Left kidney (tissue), 8 donors: Measurements from ENCODE around the gene GJA8. TPM values are rescaled to one million over a fixed set of nuclear protein-coding genes. Genes with fewer than 3 reads are reported as not detected.
"Not testable (repeated sequence)": the region's sequence is repeated elsewhere in the genome, so short reads cannot be mapped to it uniquely, and the experiment has no call there.

Experiments used
- DNase-seq: peaks from one replicate; pipeline ENCODE4 v3.0.0-alpha.2; 2013
- long read RNA-seq, 8 donors: transcript quantifications; one replicate each; lab custom pipeline, GENCODE V29; 2026
- polyA plus RNA-seq: library from polyadenylated mRNA; unstranded; fragments of 120-200 nt; gene quantifications from one replicate; pipeline ENCODE4 v1.2.1, GENCODE V29; 2013; ENCODE audit not compliant: insufficient read length

Gene GJA8
- polyA plus RNA-seq: 0.80 TPM
- long read RNA-seq, donor 1, partial matches to known transcripts: 0 of 1 reads
- long read RNA-seq, donor 1, other reads (novel, unspliced or antisense): 0 of 1 reads
- long read RNA-seq, donor 2: 0 reads
- long read RNA-seq, donor 3: 0 reads
- long read RNA-seq, donor 4, partial matches to known transcripts: 0 of 1 reads
- long read RNA-seq, donor 4, other reads (novel, unspliced or antisense): 0 of 1 reads
- long read RNA-seq, donor 5: 0 reads
- long read RNA-seq, donor 6, partial matches to known transcripts: 0 of 1 reads
- long read RNA-seq, donor 6, other reads (novel, unspliced or antisense): 0 of 1 reads
- long read RNA-seq, donor 7: 0 reads
- long read RNA-seq, donor 8: 0 reads

DNA sequence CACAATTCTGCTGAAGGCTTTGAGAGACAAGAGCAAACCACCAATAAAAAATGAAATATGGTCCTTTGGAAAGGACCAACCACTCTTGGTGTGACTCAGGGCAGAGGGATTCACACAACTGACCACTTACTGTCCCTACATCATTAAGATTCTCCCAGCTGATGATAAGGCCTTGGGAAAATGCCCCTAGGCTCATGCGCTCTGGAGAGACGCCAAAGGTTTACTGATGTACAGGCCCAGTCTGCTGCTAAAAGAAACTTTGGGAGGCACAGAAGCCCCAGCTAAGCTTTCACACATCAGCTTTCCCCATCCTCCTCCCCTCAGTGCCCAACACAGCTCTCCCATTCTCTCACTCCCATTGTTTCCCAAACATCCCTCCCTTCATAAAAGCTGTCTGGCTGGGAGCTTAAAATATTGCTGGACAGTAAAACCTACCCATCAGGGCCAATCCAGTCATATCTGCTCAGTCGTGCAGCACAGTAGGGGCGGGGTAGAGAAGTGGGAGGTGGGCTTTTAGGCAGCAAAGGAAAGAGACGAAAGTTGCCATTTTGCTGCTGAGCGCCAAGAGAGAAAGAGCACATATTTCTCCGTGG lies at the start of gene GJA8:
GJA8 (plus strand) TSS at position 543 of the 593 bp plus-strand sequence. CDS start 5,161 bp downstream, outside the sequence.
- no peak for DNase-seq

DNA sequence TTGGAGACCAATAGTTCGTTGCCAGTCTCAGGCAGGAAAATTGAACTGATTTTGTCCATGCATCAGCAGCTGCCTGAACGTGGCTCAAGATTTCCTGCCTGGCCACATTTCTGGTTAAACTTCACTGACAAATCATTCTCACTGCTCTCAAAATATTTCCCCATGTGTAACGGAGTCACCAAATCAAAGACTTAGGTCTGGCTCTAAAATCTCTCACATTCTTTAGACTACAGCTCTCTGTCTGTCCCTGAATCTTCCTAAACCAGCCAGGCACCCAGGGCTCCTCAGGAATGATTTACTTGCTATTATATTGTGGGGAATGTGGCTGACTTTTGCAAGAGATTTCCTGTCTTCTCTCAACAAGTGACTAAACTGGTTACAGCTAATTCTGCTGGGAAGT lies 49.2 kb upstream of the GJA8 start:
- DNase-seq: no peak

DNA sequence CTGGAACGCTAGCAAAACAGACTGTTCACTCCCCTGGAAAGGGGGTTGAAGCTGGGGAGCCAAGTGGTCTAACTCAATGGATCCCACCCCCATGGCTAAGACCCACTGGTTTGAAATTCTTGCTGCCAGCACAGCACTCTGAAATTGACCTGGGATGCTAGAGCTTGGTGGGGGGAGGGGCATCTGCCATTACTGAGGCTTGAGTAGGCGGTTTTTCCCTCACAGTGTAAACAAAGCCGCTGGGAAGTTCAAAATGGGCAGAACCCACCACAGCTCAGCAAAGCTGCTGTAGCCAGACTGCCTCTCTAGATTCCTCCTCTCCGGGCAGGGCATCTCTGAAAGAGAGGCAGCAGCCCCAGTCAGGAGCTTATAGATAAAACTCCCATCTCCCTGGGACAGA lies 47.6 kb upstream of the GJA8 start:
- not testable (repeated sequence) for DNase-seq

DNA sequence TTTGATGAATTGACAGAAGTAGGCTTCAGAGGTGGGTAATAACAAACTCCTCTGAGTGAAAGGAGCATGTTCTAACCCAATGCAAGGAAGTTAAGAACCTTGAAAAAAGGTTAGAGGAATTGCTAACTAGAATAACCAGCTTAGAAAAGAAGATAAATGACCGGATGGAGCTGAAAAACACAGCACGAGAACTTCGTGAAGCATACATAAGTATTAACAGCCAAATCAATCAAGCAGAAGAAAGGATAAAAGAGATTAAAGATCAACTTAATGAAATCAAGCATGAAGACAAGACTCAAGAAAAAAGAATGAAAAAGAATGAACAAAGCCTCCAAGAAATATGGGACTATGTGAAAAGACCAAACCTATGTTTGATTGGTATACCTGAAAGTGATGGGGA lies 46.6 kb upstream of the GJA8 start:
- DNase-seq: not testable (repeated sequence)

DNA sequence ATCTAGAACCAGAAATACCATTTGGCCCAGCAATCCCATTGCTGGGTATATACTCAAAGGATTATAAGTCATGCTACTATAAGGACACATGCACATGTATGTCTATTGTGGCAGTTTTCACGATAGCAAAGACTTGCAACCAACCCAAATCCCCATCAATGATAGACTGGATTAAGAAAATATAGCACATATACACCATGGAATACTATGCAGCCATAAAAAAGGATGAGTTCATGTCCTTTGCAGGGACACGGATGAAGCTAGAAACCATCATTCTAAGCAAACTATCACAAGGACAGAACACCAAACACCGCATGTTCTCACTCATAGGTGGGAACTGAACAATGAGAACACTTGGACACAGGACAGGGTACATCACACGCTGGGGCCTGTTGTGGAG lies 35.4 kb upstream of the GJA8 start:
- DNase-seq: not testable (repeated sequence)

DNA sequence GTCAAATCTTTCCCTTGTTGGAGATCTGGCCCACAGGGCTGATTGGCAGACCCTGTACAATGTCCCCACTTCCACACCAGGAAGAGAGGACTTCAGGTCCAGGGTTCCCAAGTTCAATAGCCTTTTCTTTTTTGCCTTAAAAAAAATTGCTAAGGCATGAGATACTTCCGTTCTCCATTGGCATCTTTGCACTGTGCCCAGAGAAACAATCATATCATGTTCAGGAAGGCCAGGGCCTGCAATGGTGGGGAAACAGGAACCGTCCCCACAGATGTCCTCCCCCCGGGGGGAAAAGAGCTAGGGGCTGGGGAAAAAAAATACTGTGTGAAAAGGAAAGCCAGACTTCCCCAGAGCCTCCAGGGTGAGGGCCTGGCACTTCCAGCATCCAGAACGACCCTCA lies 24.6 kb upstream of the GJA8 start:
- no peak for DNase-seq

DNA sequence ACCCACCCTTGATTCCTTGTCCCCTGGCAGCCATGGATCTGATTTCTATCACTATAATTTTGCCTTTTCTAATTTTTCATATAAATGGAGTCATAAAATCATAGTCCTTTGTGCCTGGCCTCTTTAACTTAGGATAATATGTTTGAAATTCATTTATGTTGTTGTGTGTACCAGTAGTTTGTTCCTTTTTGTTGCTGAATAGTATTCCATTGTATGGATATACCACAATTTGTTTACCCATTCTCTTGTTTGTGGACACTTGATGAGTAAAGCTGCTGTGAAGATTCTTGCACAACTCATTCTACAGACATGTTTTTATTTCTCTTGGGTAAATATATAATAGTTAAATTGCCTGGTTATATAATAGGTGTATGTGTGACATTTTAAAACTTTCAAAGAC lies 22.7 kb upstream of the GJA8 start:
- DNase-seq: no peak

DNA sequence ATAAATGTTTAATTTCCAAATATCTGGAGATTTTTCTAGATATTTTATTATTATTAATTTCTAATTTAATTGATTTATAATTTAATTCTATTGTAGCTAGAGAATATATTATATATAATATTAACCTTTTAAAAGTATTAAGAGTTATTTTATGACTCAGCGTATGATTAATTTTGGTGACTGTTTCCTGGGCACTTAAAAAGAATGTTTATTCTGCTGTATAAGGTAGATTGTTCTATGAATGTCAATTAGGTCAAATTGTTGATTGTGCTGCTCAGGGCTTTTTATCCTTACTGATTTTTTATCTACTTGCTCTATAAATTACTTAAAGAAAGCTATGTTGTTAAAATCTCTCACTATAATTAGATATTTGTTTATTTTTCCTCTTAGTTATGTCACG lies 20.1 kb upstream of the GJA8 start:
- no peak for DNase-seq

DNA sequence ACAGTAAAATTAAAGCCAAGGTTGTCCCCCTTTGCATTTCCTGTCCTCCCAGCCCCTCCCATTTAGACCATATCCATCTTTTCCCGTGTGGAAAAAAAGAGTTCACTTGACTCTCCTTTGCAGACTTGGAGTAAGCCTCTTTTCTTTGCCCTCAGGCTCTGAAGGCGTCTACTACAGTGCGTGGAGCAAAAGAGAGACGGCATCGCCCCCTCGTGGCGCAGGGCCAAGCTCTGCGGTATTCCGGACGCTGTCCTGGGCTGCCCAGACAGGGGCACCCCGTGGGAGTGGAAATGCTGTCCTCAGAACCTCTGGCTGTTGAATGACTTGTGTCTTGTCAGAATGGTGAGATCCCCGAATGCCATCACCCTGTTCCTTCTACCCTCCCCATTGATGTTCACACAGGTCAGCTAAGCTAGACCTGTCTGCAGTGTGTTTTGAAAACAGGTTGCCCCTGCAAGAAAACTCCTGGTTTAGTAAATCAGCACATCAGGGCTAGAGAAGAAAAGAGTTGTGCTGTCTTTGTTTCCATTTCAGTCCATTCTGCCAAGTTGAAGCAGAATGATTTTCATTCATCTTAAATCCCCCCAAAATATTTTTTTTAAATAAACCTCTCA lies 12.3 kb upstream of the GJA8 start:
- peak; percentile 74 for DNase-seq

DNA sequence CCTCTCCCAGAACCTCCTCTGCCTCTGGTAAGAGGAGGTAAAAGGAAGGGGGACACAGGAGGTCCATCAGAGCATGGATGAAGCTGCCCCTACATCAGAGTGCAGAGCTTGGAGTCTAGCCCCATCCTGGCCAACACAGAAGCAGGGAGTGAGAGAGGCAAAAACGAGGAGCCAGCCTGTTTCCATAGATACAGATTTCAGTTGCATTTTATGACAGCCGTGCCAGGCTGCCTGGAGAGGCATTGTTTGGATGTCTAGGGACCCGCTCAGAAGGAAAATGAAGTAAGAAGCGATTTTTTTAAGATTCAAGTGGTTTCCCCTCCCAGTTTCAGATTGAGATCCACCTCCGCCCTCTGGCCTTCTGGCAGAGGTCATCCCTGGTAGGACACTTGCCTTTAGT lies 11.5 kb upstream of the GJA8 start:
- no peak for DNase-seq

DNA sequence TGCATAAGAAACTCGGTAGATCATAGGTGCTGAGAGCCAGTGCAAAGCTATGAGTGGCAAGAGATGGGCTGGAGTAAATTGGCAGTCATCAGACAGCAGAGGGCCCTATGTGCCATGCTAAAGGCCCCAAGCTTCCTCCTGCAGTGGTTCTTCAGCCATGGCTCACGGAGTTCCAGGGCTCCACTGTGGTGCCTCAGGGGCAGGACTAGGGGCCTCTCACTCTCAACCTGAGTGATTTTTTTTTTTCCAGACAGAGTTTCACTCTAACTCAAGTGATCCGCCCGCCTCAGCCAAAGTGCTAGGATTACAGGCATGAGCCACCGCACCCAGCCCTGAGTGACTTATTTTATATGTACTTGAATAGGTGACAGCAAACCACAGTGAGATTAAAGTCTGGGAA lies 10.4 kb upstream of the GJA8 start:
- no peak for DNase-seq

DNA sequence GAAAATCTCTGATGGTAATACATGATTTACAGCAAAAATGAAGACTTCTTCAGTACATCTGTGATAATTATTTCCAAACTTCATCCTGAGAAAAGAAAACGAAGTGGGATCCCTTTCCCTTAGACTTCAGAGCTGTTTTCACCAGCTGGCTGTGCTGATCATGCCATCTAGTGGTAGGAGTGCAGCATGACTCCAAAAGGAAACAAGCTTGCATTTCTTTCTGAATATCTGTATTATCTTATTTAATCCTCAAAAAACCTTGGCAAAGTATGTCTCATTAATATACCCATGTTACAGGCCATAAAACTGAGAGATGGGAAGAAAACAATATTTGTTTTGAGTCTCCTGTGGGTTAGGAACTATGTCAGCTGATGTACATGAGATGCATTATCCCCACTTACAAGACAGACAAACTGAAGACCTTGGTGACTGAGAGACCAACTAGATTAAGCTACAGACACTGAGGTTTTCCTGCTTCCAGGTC lies 9.8 kb upstream of the GJA8 start:
- peak; percentile 59 for DNase-seq

DNA sequence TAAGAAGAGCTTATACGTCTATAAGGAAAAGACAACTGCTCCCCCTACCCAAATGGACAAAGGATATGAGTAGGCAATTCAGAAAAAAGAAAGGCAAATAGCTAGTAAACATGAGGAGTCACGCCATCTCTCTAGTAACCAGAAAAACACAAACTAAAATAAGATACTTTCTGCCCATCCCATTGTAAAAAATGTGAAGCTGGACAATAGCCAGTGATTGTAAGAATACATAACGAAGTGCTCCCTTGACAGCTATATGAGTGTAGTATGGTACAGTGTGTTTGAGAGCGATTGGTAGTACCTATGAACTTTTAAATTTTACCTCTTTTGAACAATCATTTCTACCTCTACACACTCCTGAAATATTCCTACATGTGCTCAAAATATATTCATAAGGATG lies 7.5 kb upstream of the GJA8 start:
- DNase-seq: no peak

DNA sequence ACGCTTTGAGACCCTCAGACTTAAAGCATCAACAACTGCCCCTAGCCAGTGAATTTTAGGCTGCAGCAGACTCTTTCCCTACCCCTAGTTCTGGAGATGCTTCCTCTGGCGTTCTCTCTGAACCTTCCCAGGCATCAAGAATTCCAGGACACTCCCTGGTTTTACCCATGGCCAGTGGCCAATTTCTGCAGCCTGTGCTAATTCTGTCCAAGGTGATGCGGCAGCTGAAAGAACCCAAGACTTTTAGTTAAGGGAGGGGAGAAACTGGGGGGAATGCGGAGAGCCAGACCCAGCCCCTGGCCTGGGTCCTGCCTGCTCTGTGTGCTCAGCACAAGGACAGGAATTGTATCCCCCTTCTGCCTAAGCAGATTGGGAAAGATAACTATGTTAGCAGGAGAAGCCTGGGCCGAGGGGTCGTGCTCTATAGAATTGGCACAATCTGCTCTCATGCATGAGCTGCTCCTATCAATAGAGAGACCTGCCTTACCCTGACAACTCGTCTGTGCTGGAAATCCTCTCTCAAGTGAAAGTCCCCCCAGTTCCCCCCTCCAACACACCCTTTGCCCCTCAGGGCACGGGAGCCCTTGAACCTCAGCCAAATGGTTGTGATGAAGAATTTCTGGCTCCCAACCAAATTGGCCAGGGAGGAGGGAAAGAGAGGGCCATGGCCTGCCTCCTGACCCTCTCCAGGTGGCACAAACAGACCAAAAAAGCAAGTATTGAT lies 5.4 kb upstream of the GJA8 start:
- peak; percentile 13 for DNase-seq

DNA sequence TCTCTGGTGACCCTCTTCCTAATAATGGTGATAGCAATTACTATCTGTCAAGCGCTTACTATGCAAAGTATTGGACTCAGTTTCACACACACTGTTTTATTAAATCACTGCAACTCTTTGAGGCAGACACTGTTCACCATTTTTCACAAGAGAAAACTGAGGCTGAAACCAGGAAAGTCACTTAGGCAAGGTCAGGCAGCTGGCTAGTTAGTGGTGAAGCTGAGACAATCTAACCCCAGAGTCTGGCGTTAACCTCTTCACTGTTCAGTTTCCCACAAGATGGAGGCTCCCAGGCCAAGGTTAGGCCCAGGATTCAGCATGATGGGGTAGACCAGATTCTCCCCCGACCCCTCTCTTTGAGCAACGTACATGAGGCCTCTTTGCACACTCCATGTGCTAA lies 4.8 kb upstream of the GJA8 start:
- DNase-seq: no peak

DNA sequence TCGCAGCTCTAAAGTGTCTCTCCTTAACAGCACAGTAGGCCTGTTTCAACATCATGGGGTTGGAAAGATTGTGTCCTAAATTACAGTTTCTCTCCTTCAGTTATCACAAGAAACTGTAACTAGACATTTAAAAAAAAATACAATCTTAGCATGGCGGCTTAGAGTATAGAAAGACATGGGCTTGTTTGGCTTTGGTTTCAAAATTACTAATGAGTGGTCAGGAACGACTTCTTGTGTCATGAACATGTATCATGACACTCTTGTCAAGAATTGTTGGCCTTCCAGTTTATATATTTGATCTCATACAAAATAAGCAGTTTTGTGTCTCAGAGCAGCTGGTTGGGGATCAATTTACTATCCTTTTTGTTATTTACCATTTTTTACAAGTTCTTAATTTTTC lies 2.1 kb downstream of the GJA8 start:
- DNase-seq: no peak

DNA sequence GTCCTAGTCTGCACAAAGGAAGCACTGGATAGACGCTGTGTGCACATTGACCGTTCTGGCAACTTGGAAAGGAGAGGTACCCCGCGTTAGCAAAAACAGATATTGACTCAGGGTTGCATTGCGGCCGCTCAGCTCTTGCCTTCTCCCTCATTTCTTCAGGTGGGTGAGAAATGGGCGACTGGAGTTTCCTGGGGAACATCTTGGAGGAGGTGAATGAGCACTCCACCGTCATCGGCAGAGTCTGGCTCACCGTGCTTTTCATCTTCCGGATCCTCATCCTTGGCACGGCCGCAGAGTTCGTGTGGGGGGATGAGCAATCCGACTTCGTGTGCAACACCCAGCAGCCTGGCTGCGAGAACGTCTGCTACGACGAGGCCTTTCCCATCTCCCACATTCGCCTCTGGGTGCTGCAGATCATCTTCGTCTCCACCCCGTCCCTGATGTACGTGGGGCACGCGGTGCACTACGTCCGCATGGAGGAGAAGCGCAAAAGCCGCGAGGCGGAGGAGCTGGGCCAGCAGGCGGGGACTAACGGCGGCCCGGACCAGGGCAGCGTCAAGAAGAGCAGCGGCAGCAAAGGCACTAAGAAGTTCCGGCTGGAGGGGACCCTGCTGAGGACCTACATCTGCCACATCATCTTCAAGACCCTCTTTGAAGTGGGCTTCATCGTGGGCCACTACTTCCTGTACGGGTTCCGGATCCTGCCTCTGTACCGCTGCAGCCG lies 5.4 kb downstream of the GJA8 start:
- no peak for DNase-seq

DNA sequence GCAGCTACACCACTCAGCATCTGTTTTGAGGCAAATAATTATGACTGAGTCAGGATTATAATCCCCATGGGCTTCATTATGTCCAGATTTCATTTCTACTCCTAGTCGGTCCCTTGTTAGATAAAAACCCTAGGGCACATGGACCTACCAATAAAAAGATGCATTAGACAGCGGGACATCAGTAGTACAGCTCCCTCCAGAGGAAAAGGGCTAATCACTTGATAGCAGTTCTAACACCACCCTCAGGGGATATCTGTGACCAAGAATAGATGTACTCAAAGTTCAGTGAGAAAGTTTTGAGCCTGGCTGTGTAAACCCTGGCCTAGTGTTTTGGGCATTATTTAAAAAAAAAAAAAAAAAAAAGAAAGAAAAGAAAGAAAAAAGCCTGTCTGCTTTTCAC lies 10.0 kb downstream of the GJA8 start:
- DNase-seq: no peak

DNA sequence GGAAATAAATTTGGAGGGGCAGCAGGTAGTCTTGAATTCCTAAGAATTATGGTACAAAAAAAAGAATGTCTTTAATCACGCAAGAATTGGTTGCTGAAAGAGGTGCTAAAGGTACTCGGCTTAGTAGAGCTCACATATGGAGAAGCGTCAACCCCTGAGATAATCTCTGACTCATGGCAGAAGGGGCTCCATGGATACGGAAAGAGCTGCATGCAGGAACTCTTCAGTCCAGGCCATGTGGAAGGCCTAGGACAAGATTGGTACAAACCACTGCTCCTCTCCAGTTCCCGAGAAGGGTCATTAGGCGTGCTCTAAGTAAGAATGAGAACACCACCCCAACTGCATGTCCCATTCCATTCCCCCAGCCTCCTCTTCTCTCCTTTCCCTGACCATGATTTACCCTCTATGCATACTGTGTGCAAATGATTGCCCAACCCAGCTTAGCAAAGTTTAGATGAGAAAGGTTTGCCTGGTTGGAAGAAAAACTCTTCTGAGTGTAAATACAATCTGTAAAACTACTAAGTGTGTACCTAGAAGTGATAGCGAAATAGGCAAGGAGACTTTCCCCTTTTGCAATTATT lies 10.9 kb downstream of the GJA8 start:
- no peak for DNase-seq

DNA sequence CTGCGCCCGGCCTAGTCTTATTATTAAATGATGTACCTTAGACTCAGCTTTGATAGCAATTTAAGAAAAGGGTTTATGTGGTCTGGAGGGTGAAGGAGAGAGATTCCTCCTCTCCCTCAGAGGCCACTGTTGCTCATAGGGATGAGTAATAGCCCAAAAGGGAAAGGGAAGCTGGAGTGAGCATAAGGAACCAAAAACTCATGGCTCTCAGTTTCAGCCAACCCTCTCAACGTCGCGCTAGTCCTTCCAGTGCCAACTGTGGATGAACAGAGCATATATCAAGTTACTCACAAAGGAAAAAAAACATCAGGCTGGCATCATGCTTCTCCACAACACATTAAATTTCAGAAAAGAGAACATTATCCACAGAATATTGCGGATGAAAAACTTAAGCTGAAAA lies 17.3 kb downstream of the GJA8 start:
- DNase-seq: no peak

DNA sequence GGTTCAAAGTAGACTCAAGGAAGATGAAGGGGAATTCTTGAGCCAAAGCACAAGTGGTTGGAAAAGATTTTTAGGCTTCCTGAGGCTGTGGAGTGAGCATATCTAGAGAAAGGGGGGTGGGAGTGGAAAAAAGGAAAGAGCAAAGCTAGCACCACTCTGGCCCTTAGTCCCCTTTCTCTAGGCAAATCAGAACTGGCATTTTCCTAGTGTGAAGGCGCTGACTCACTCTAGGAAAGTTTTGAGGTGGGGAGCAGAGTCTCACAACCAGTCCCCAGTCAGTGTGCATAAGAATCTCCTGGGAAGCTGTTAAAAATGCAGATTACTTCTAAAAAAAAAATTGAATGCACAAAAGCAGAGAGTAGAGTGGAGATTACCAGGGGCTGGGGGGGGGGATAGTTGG lies 22.2 kb downstream of the GJA8 start:
- no peak for DNase-seq

DNA sequence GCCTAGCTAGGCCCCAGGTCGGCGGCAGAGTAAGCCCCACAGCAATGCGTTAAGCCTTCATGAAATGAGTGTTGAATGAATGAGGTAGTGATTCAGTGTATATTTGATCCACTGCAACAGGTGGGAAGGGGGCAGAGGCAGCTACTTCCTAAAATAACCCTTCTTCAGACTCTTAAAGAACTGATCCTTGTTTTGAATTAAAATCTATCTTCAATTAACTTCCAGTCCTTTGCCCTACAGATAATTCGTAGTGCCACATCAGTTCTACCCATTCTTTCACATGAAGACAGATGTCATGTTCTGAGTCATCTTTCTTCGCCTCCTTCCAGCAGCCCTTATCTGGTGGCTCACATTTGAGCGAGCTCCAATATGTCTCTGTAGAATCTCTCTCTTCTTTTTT lies 24.6 kb downstream of the GJA8 start:
- not testable (repeated sequence) for DNase-seq
